H4 (cell line): ENCODE measurements around the gene TNS2. TPM values are rescaled to one million over a fixed set of nuclear protein-coding genes. Genes with fewer than 3 reads are reported as not detected.
"Not testable (repeated sequence)": the region's sequence is repeated elsewhere in the genome, so short reads cannot be mapped to it uniquely, and the experiment has no call there.

Experiments used
- DNase-seq: peaks from one replicate; pipeline ENCODE4 v3.0.0-alpha.2; 2015; ENCODE audit warnings: low spot score
- total RNA-seq: library from RNA; depleted of rRNA; stranded (reverse); fragments of >200 nt; shearing (Covaris generic); gene quantifications from 2 replicates; pipeline ENCODE4 v1.2.3, GENCODE V29; 2014; rRNA removed

Gene TNS2
- total RNA-seq, 1 experiment from 2014 or later = 18.3 TPM

GRCh38 chr12:53107122-53107521, 57.3 kb downstream of the TNS2 start:
- no peak for DNase-seq

DNA sequence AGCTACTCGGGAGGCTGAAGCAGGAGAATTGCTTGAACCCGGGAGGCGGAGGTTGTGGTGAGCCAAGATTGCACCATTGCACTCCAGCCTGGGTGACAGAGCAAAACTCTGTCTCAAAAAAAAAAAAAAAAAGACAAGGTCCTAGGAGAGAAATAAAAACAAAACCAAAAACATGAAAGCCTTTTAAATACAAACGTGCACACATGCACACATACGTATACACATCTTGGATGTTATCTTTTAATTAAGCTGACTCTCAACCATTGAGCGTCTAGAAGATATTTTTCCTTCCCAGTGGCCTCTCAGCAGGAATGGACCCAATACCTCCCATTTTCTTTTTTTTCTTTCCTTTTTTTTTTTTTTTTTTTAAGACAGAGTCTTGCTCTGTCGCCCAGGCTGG, 62.6 kb downstream of the TNS2 start:
- not testable (repeated sequence) for DNase-seq

- no peak for DNase-seq
Measured at GRCh38 chr12:53113136-53113705, 63.4 kb downstream of the TNS2 start.

DNA sequence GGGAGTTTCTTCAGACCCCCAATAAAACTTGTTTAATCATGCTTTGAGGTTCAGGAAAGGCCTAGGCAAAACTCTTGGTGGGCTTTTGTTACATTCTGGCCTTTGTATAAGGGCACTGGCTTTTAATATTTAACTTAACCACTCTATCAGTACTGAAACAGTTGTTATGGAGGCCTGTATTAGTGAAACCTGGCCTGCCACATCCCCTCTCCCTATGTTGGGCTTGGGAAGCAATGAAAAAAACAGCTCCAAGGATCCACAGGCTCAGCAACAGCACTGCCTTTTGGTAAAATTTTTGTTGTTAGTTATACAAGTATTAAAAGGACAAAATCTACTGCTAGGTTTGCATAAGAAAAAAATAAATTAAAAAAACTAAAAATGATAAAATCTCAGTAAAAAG, 64.1 kb downstream of the TNS2 start:
- DNase-seq = no peak

Other genes with a start within 250 kb of the TNS2 start
- not detected in 2 replicates for gene KRT4, start 235.9 kb upstream of the TNS2 start, total RNA-seq
- not detected in 2 replicates for gene KRT79, start 215.8 kb upstream of the TNS2 start, total RNA-seq
- not detected in 2 replicates for gene KRT78, start 201.1 kb upstream of the TNS2 start, total RNA-seq
- 20.7 and 27.7 TPM in 2 replicates for gene KRT8, start 145.0 kb upstream of the TNS2 start, total RNA-seq
- gene KRT18, start 100.9 kb upstream of the TNS2 start, total RNA-seq = 156 and 182 TPM in 2 replicates
- 479 and 559 TPM in 2 replicates for gene EIF4B, start 43.6 kb upstream of the TNS2 start, total RNA-seq
- gene SPRYD3, start 29.3 kb downstream of the TNS2 start, total RNA-seq = 5.5 and 5.6 TPM in 2 replicates
- gene IGFBP6, start 47.6 kb downstream of the TNS2 start, total RNA-seq = 265 and 375 TPM in 2 replicates
- gene SOAT2, start 53.4 kb downstream of the TNS2 start, total RNA-seq = 0.06 TPM in 1 of 2 replicates, not detected in the other
- gene ZNF740, start 130.7 kb downstream of the TNS2 start, total RNA-seq = 4.7 and 6.3 TPM in 2 replicates
- gene CSAD, start 130.9 kb downstream of the TNS2 start, total RNA-seq = 0.66 and 2.8 TPM in 2 replicates
- gene ITGB7, start 157.2 kb downstream of the TNS2 start, total RNA-seq = 0.39 and 1.2 TPM in 2 replicates
- 20.0 and 24.2 TPM in 2 replicates for gene RARG, start 182.1 kb downstream of the TNS2 start, total RNA-seq
- 7.8 and 22.6 TPM in 2 replicates for gene ESPL1, start 218.2 kb downstream of the TNS2 start, total RNA-seq
- gene PFDN5, start 245.5 kb downstream of the TNS2 start, total RNA-seq = 462 and 537 TPM in 2 replicates
- 80.2 and 82.8 TPM in 2 replicates for gene MYG1, start 249.6 kb downstream of the TNS2 start, total RNA-seq